Natural killer cell (primary cell): ENCODE data around the gene USP34. TPM values are rescaled to one million over a fixed set of nuclear protein-coding genes. Genes with fewer than 3 reads are reported as not detected.

ENCODE experiments used
- ATAC-seq, 3 donors: fragments of 150-1000 bp in 2 of 3; fragments of 200-7000 bp in 1 of 3; cut with Tn5 transposase; 1 replicate in 1 of 3; 2 replicates in 2 of 3; pipeline ENCODE4 v1.10.0; 2021; ENCODE audit warnings: mild to moderate bottlenecking in 2 of 3, moderate library complexity in 2 of 3
- DNase-seq, 2 donors: peaks; one replicate each; pipeline versions ENCODE4 v3.0.0 to v3.0.0-alpha.2; 2013 to 2021; ENCODE audit warnings: mixed read lengths in 1 of 2
- H3K27ac ChIP-seq: one replicate; pipeline ENCODE4 v1.5.1; 2013; ENCODE audit warnings: mild to moderate bottlenecking, low read length
- H3K27me3 ChIP-seq: one replicate; pipeline ENCODE4 v1.6.1; 2013; ENCODE audit warnings: low read length; ENCODE audit not compliant: control insufficient read depth, insufficient read depth
- H3K36me3 ChIP-seq: one replicate; pipeline ENCODE4 v1.6.1; 2013; ENCODE audit warnings: low read length; ENCODE audit not compliant: control insufficient read depth, insufficient read depth
- H3K4me1 ChIP-seq: one replicate; pipeline ENCODE4 v1.6.1; 2013; ENCODE audit warnings: low read length; ENCODE audit not compliant: control insufficient read depth, insufficient read depth
- H3K4me3 ChIP-seq: one replicate; pipeline ENCODE4 v1.5.1; 2013; ENCODE audit warnings: low read length
- H3K9me3 ChIP-seq: one replicate; pipeline ENCODE4 v1.6.1; 2013; ENCODE audit warnings: low read length; ENCODE audit not compliant: control insufficient read depth, insufficient read depth
- H3K27ac Mint-ChIP-seq, 2 donors: one replicate each; pipeline ENCODE4 v1.8.0; 2022; ENCODE audit warnings: mild to moderate bottlenecking in 2 of 2, mixed read lengths in 2 of 2, moderate library complexity in 1 of 2
- H3K27me3 Mint-ChIP-seq, 2 donors: one replicate each; pipeline ENCODE4 v1.8.0; 2022; ENCODE audit warnings: low read depth in 2 of 2, mixed read lengths in 2 of 2
- H3K36me3 Mint-ChIP-seq: one replicate; pipeline ENCODE4 v1.8.0; 2022; ENCODE audit warnings: mixed read lengths
- H3K4me1 Mint-ChIP-seq, 2 donors: one replicate each; pipeline ENCODE4 v1.8.0; 2022; ENCODE audit warnings: mixed read lengths in 2 of 2
- H3K4me3 Mint-ChIP-seq: one replicate; pipeline ENCODE4 v1.8.0; 2022; ENCODE audit warnings: mild to moderate bottlenecking, moderate library complexity, mixed read lengths
- H3K9me3 Mint-ChIP-seq, 2 donors: one replicate each; pipeline ENCODE4 v1.8.0; 2022; ENCODE audit warnings: mixed read lengths in 2 of 2
- WGBS: methylation state at CpG from one replicate; pipeline ENCODE4 v1.1.7; 2013; ENCODE audit warnings: missing lambda C conversion rate; ENCODE audit not compliant: insufficient coverage; 5-methylcytosine and 5-hydroxymethylcytosine counted together
- intact Hi-C: fragments of 100-400 bp; cut with micrococcal nuclease; formaldehyde crosslinking; loops from one replicate; pipeline ENCODE4 v1.14.2; 2022
- total RNA-seq, 4 donors: library from RNA; stranded (reverse); fragments of 120-200 nt in 1 of 4; gene quantifications; one replicate each; pipeline versions ENCODE4 v1.2.3 to v1.2.4, GENCODE V29; 2013 to 2022
- TF ChIP-seq, protein P1 (sequence below): fragments of 200-600 bp; IDR thresholded peaks from one replicate; pipeline ENCODE4 v1.8.0; 2022; ENCODE audit warnings: antibody characterized with exemption

Gene USP34
- total RNA-seq, 3 donors from 2014 or later (not counting 1 experiment from before 2014, with no cell fraction given) = 184 to 204 (median 199) TPM

GRCh38 chr2:61255580-61256437, 215.1 kb downstream of the USP34 start:
- H3K9me3 Mint-ChIP-seq = no peaks in the 10 kb centered on the region
- H3K27ac ChIP-seq = no peak overlapping the region
- H3K27ac Mint-ChIP-seq = no peak overlapping the region
- H3K36me3 ChIP-seq = peaks cover 69% of the 10 kb centered on the region
- H3K27me3 ChIP-seq = no peaks in the 10 kb centered on the region
- peak in 1 of 3 donors; percentile 65 for ATAC-seq
- H3K4me1 Mint-ChIP-seq = peaks cover 0 to 6% of the 10 kb centered on the region in 2 donors
- peaks cover 26% of the 10 kb centered on the region for H3K36me3 Mint-ChIP-seq
- H3K9me3 ChIP-seq = no peaks in the 10 kb centered on the region
- H3K4me1 ChIP-seq = no peaks in the 10 kb centered on the region
- no peak overlapping the region for H3K4me3 Mint-ChIP-seq
- H3K27me3 Mint-ChIP-seq = no peaks in the 10 kb centered on the region
- DNase-seq = no peak
- no peak overlapping the region for H3K4me3 ChIP-seq
- 91% methylated on average over 5 of the region's 5 CpGs for WGBS
- intact Hi-C loops = no loop called here
- TF ChIP-seq, protein P1, sequence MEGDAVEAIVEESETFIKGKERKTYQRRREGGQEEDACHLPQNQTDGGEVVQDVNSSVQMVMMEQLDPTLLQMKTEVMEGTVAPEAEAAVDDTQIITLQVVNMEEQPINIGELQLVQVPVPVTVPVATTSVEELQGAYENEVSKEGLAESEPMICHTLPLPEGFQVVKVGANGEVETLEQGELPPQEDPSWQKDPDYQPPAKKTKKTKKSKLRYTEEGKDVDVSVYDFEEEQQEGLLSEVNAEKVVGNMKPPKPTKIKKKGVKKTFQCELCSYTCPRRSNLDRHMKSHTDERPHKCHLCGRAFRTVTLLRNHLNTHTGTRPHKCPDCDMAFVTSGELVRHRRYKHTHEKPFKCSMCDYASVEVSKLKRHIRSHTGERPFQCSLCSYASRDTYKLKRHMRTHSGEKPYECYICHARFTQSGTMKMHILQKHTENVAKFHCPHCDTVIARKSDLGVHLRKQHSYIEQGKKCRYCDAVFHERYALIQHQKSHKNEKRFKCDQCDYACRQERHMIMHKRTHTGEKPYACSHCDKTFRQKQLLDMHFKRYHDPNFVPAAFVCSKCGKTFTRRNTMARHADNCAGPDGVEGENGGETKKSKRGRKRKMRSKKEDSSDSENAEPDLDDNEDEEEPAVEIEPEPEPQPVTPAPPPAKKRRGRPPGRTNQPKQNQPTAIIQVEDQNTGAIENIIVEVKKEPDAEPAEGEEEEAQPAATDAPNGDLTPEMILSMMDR = no peak

DNA sequence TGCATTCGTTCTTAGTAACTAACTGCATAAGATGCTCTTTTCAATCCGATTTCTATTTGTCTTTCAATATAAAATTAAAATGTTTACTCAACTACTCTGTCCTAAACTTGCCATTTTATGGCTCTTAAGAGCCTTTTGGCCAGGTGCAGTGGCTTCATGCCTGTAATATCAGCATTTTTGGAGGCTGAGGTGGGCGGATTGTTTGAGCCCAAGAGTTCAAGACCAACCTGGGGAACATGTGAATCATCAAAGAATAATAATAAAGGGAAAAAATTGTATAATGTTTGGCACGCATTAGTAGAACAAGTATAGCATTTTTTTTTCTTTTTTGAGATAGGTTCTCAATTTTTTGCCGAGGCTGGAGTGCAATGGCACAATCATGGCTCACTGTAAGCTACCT, 216.4 kb downstream of the USP34 start:
- Mint-ChIP-seq H3K27ac (peak overlapping the region; percentile 16 to 51), H3K4me3 (no peak overlapping the region), H3K36me3 (peaks cover 26% of the 10 kb centered on the region), H3K9me3 (no peaks in the 10 kb centered on the region), H3K27me3 (no peaks in the 10 kb centered on the region), H3K4me1 (peaks cover 0 to 6% of the 10 kb centered on the region in 2 donors)
- H3K9me3 ChIP-seq = no peaks in the 10 kb centered on the region
- ATAC-seq (no peak), DNase-seq (no peak)
- WGBS = 97% methylated on average over 5 of the region's 5 CpGs
- no peak overlapping the region for H3K4me3 ChIP-seq
- peaks cover 66% of the 10 kb centered on the region for H3K36me3 ChIP-seq
- TF ChIP-seq, protein P1 = no peak
- no peaks in the 10 kb centered on the region for H3K4me1 ChIP-seq
- no peaks in the 10 kb centered on the region for H3K27me3 ChIP-seq
- intact Hi-C loops = no loop called here
- H3K27ac ChIP-seq = no peak overlapping the region

DNA sequence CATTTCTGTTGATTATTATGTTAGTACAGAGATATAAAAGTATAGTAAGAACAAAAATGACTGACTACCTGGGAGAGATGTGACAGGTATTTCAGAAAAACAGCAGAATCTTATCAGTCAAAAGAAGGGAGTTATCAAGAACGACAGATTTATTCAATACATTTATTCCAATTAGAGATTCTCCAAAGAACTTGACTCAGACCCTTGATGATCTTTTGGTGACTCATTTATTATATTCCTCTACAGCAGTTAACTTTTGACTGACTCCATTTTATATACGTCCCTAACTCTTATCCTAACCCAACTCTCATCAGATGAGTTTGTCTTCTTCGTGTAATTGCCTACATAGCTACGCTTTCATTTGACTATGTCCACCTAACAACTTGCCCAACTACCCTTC, 217.8 kb downstream of the USP34 start:
- peak overlapping the region; percentile 9 to 17 for H3K27ac Mint-ChIP-seq
- H3K27me3 Mint-ChIP-seq = no peaks in the 10 kb centered on the region
- Histone ChIP-seq H3K9me3 (no peaks in the 10 kb centered on the region), H3K4me1 (no peaks in the 10 kb centered on the region), H3K27ac (no peak overlapping the region), H3K4me3 (no peak overlapping the region), H3K27me3 (no peaks in the 10 kb centered on the region), H3K36me3 (peaks cover 69% of the 10 kb centered on the region)
- intact Hi-C loops = no loop called here
- ATAC-seq (no peak), DNase-seq (no peak)
- TF ChIP-seq, protein P1 = no peak
- 98% methylated on average over 4 of the region's 4 CpGs for WGBS
- no peaks in the 10 kb centered on the region for H3K9me3 Mint-ChIP-seq
- peaks cover 0 to 6% of the 10 kb centered on the region in 2 donors for H3K4me1 Mint-ChIP-seq
- peaks cover 17% of the 10 kb centered on the region for H3K36me3 Mint-ChIP-seq
- no peak overlapping the region for H3K4me3 Mint-ChIP-seq
